Gastroesophageal sphincter (tissue), 4 donors: ENCODE data around the gene LMO7. TPM values are rescaled to one million over a fixed set of nuclear protein-coding genes. Genes with fewer than 3 reads are reported as not detected.

ENCODE experiments used
- ATAC-seq: fragments of 150-250 bp; one replicate; pipeline ENCODE4 v1.9.1; 2016; ENCODE audit warnings: mild to moderate bottlenecking, moderate library complexity
- H3K27ac ChIP-seq, 4 donors: fragments of 200-600 bp; sonication (generic) in 3 of 4; 1 replicate in 3 of 4; 2 replicates in 1 of 4; pipeline ENCODE4 v1.5.1; 2016 to 2019
- H3K27me3 ChIP-seq: fragments of 200-600 bp; sonication (generic); one replicate; pipeline ENCODE4 v1.5.1; 2019
- H3K36me3 ChIP-seq, 2 donors: fragments of 200-600 bp; sonication (generic); one replicate each; pipeline ENCODE4 v1.5.1; 2019; ENCODE audit warnings: control low read depth in 1 of 2
- H3K4me1 ChIP-seq, 3 donors: fragments of 200-600 bp; sonication (generic); 1 replicate in 2 of 3; 2 replicates in 1 of 3; pipeline ENCODE4 v1.5.1; 2016 to 2019; ENCODE audit warnings: control low read depth in 2 of 3
- H3K4me3 ChIP-seq, 2 donors: fragments of 200-600 bp; sonication (generic); one replicate each; pipeline ENCODE4 v1.5.1; 2019; ENCODE audit warnings: mild to moderate bottlenecking in 1 of 2, moderate library complexity in 1 of 2
- H3K9me3 ChIP-seq, 3 donors: fragments of 200-600 bp; sonication (generic); one replicate each; pipeline ENCODE4 v1.5.1; 2017 to 2019; ENCODE audit warnings: control low read depth in 2 of 3
- CTCF ChIP-seq, 4 experiments: fragments of 200-600 bp in 2 of 4; fragments of 450-650 bp in 2 of 4; sonication (generic) in 1 of 4; IDR thresholded peaks; one replicate each; pipeline ENCODE4 v1.5.1; 2017 to 2019; ENCODE audit warnings: antibody characterized with exemption in 4 of 4, mild to moderate bottlenecking in 2 of 4, moderate library complexity in 2 of 4
- EP300 ChIP-seq: sonication (generic); formaldehyde crosslinking; IDR thresholded peaks from one replicate; pipeline ENCODE4 v1.6.1; 2017; ENCODE audit warnings: antibody characterized with exemption, mild to moderate bottlenecking
- POLR2A ChIP-seq, 2 donors: fragments of 450-650 bp; IDR thresholded peaks; one replicate each; pipeline ENCODE4 v1.6.1; 2017; ENCODE audit warnings: antibody characterized with exemption in 2 of 2, mild to moderate bottlenecking in 2 of 2, moderate library complexity in 1 of 2
- POLR2AphosphoS5 ChIP-seq: sonication (generic); formaldehyde crosslinking; IDR thresholded peaks from one replicate; pipeline ENCODE4 v1.6.1; 2017; ENCODE audit warnings: antibody characterized with exemption
- WGBS, 2 donors: methylation state at CpG; one replicate each; pipeline ENCODE4 v1.1.5; 2018; ENCODE audit warnings: low coverage in 1 of 2; 5-methylcytosine and 5-hydroxymethylcytosine counted together
- total RNA-seq, 4 donors: library from RNA; depleted of rRNA; stranded (reverse); fragments of >200 nt; gene quantifications; one replicate each; pipeline ENCODE4 v1.1.0, GENCODE V29; 2016

Gene LMO7
- total RNA-seq, 4 donors from 2014 or later: 15.1 to 45.0 (median 26.8) TPM

- no peaks in the 10 kb centered on the region for H3K27me3 ChIP-seq
- no peaks in the 10 kb centered on the region for H3K9me3 ChIP-seq
- no peak overlapping the region for H3K27ac ChIP-seq
- 100% methylated on average over 2 of the region's 5 CpGs; no CpG with 5 or more reads in 1 of the 2 donors for WGBS, 2 donors
- ATAC-seq: no peak
- TF ChIP-seq CTCF (IDR thresholded peaks at IDR 0.05) (no peak), POLR2A (IDR thresholded peaks at IDR 0.05) (no peak), POLR2AphosphoS5 (no peak), EP300 (no peak)
- H3K36me3 ChIP-seq: peaks cover 0 to 36% of the 10 kb centered on the region in 2 donors
- H3K4me1 ChIP-seq: no peaks in the 10 kb centered on the region
- H3K4me3 ChIP-seq: no peak overlapping the region
Observed at GRCh38 chr13:75826391-75826790, 190.3 kb downstream of the LMO7 start.

GRCh38 chr13:75829830-75830229 is 193.7 kb downstream of the LMO7 start:
- no peaks in the 10 kb centered on the region for H3K4me1 ChIP-seq
- H3K27ac ChIP-seq: no peak overlapping the region
- WGBS, 2 donors: 60 to 100% methylated on average over 1 of the region's 1 CpG
- H3K4me3 ChIP-seq: no peak overlapping the region
- no peaks in the 10 kb centered on the region for H3K9me3 ChIP-seq
- no peaks in the 10 kb centered on the region for H3K27me3 ChIP-seq
- TF ChIP-seq CTCF (IDR thresholded peaks at IDR 0.05): no peak
- TF ChIP-seq POLR2A (IDR thresholded peaks at IDR 0.05): no peak
- TF ChIP-seq POLR2AphosphoS5: no peak
- no peak for TF ChIP-seq EP300
- ATAC-seq: no peak
- H3K36me3 ChIP-seq: peaks cover 0 to 15% of the 10 kb centered on the region in 2 donors

GRCh38 chr13:75830842-75831241 is 194.7 kb downstream of the LMO7 start:
- 50 to 75% methylated on average over 1 of the region's 1 CpG for WGBS, 2 donors
- TF ChIP-seq EP300: no peak
- no peak for TF ChIP-seq POLR2A (IDR thresholded peaks at IDR 0.05)
- TF ChIP-seq CTCF (IDR thresholded peaks at IDR 0.05): no peak
- no peak for TF ChIP-seq POLR2AphosphoS5
- no peaks in the 10 kb centered on the region for H3K4me1 ChIP-seq
- ATAC-seq: no peak
- no peak overlapping the region for H3K4me3 ChIP-seq
- H3K27me3 ChIP-seq: no peaks in the 10 kb centered on the region
- no peak overlapping the region for H3K27ac ChIP-seq
- H3K36me3 ChIP-seq: peaks cover 0 to 11% of the 10 kb centered on the region in 2 donors
- no peaks in the 10 kb centered on the region for H3K9me3 ChIP-seq

GRCh38 chr13:75831389-75831788 is 195.3 kb downstream of the LMO7 start:
- no peaks in the 10 kb centered on the region for H3K27me3 ChIP-seq
- no peak overlapping the region for H3K27ac ChIP-seq
- H3K36me3 ChIP-seq: peaks cover 0 to 9% of the 10 kb centered on the region in 2 donors
- no peaks in the 10 kb centered on the region for H3K4me1 ChIP-seq
- H3K4me3 ChIP-seq: no peak overlapping the region
- H3K9me3 ChIP-seq: no peaks in the 10 kb centered on the region
- TF ChIP-seq POLR2AphosphoS5: no peak
- TF ChIP-seq CTCF (IDR thresholded peaks at IDR 0.05): no peak
- no peak for TF ChIP-seq EP300
- no peak for TF ChIP-seq POLR2A (IDR thresholded peaks at IDR 0.05)
- no peak for ATAC-seq

DNA sequence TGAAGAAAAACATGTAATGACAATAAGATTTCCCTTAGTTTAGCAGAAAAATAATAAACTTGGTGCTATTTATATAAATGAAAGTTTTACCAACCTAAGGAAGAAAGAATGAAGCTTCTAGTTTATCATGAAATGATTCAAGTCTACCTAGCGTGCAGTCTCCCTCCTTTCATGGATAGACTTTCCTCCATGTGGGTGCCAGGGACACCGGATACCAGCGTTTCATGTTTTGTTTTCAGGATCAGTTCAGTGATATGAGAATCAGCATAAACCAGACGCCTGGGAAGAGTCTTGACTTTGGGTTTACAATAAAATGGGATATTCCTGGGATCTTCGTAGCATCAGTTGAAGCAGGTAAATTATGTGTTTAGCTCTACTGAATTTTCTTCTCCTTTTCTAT is 196.7 kb downstream of the LMO7 start:
- Histone ChIP-seq H3K4me1 (no peaks in the 10 kb centered on the region), H3K27ac (no peak overlapping the region), H3K27me3 (no peaks in the 10 kb centered on the region), H3K4me3 (no peak overlapping the region), H3K9me3 (no peaks in the 10 kb centered on the region), H3K36me3 (peaks cover 0 to 11% of the 10 kb centered on the region in 2 donors)
- 95 to 100% methylated on average over 3 to 5 of the region's 5 CpGs for WGBS, 2 donors
- ATAC-seq: no peak
- no peak for TF ChIP-seq EP300
